HepG2 (cell line): ENCODE measurements around the gene NDRG3. TPM values are rescaled to one million over a fixed set of nuclear protein-coding genes. Genes with fewer than 3 reads are reported as not detected.

Experiments used
- AGO1 ChIP-seq: fragments of 200-400 bp; formaldehyde crosslinking; IDR thresholded peaks from 2 replicates; pipeline ENCODE4 v1.6.1; 2017; ENCODE audit warnings: mild to moderate bottlenecking, low read depth, low read length, moderate library complexity; ENCODE audit not compliant: poor library complexity, severe bottlenecking
- ATAD3A ChIP-seq: sonication (generic); formaldehyde crosslinking; IDR thresholded peaks from 2 replicates; pipeline ENCODE4 v1.4.0; 2020; ENCODE audit warnings: missing genetic modification reagents
- FOXC1 ChIP-seq: sonication (generic); formaldehyde crosslinking; IDR thresholded peaks from 2 replicates; pipeline ENCODE4 v1.8.0; 2022; ENCODE audit warnings: mild to moderate bottlenecking, missing genetic modification reagents, borderline replicate concordance
- GATAD1 ChIP-seq: IDR thresholded peaks from 2 replicates; pipeline ENCODE4 v1.6.1; 2016; ENCODE audit warnings: missing genetic modification reagents, missing compliant biosample characterization
- GMEB1 ChIP-seq: sonication (generic); formaldehyde crosslinking; IDR thresholded peaks from 2 replicates; pipeline ENCODE4 v1.5.1; 2020; ENCODE audit warnings: missing genetic modification reagents, mild to moderate bottlenecking, borderline replicate concordance
- HOXA5 ChIP-seq: sonication (generic); formaldehyde crosslinking; IDR thresholded peaks from 2 replicates; pipeline ENCODE4 v1.4.0; 2020; ENCODE audit warnings: missing genetic modification reagents
- NCOA5 ChIP-seq: sonication (generic); formaldehyde crosslinking; IDR thresholded peaks from 2 replicates; pipeline ENCODE4 v1.4.0; 2020; ENCODE audit warnings: missing genetic modification reagents
- SRSF4 ChIP-seq: fragments of 200-400 bp; formaldehyde crosslinking; IDR thresholded peaks from one replicate; pipeline ENCODE4 v1.6.1; 2018; ENCODE audit warnings: mild to moderate bottlenecking, low read depth, low read length, moderate library complexity; ENCODE audit not compliant: poor library complexity, severe bottlenecking
- TBP ChIP-seq: sonication (generic); formaldehyde crosslinking; IDR thresholded peaks from 2 replicates; pipeline ENCODE4 v1.5.0; 2020; ENCODE audit warnings: missing genetic modification reagents
- TOPORS ChIP-seq: sonication (generic); formaldehyde crosslinking; IDR thresholded peaks from 2 replicates; pipeline ENCODE4 v1.8.0; 2023; ENCODE audit warnings: mild to moderate bottlenecking, missing genetic modification reagents
- ZBTB38 ChIP-seq: sonication (generic); formaldehyde crosslinking; IDR thresholded peaks from 2 replicates; pipeline ENCODE4 v1.5.1; 2020; ENCODE audit warnings: mild to moderate bottlenecking, missing genetic modification reagents
- ZNF205 ChIP-seq: IDR thresholded peaks from 2 replicates; pipeline ENCODE4 v1.6.1; 2018; ENCODE audit warnings: missing biosample characterization, missing genetic modification reagents
- ZNF224 ChIP-seq: sonication (generic); formaldehyde crosslinking; IDR thresholded peaks from 2 replicates; pipeline ENCODE4 v1.5.0; 2020; ENCODE audit warnings: mild to moderate bottlenecking, missing genetic modification reagents
- ZNF891 ChIP-seq: sonication (generic); formaldehyde crosslinking; IDR thresholded peaks from 2 replicates; pipeline ENCODE4 v1.5.0; 2020; ENCODE audit warnings: mild to moderate bottlenecking, missing genetic modification reagents
- ZSCAN9 ChIP-seq: IDR thresholded peaks from 2 replicates; pipeline ENCODE4 v1.6.1; 2016; ENCODE audit warnings: borderline replicate concordance
- polyA plus RNA-seq, 8 experiments: library from polyadenylated mRNA; depleted of rRNA in 3 of 8; stranded (reverse) in 7 of 8; unstranded in 1 of 8; fragments of >200 nt; fragmentation: Illumina TruSeq in 4 of 8; extraction: Trizol in 4 of 8; gene quantifications; 2 replicates each; pipeline versions ENCODE4 v1.2.1 to v1.2.3, GENCODE V29; 2011 to 2016; ENCODE audit warnings: low read depth in 4 of 8, missing spikeins in 1 of 8, mixed read lengths in 1 of 8; ENCODE audit not compliant: insufficient read depth in 1 of 8
- total RNA-seq, 5 experiments: library from RNA; depleted of rRNA; stranded (reverse); fragments of >200 nt; fragmentation: Illumina TruSeq; extraction: Trizol; gene quantifications; 2 replicates each; pipeline ENCODE4 v1.2.3, GENCODE V29; 2016; ENCODE audit warnings: low read depth in 1 of 5
- TF ChIP-seq, protein P1 (sequence below): sonication (generic); formaldehyde crosslinking; IDR thresholded peaks from 2 replicates; pipeline ENCODE4 v1.9.0; 2021; ENCODE audit warnings: missing genetic modification reagents, borderline replicate concordance
- TF ChIP-seq, protein P2 (sequence below): sonication (generic); formaldehyde crosslinking; IDR thresholded peaks from 2 replicates; pipeline ENCODE4 v1.5.0; 2020; ENCODE audit warnings: mild to moderate bottlenecking, missing genetic modification reagents
- TF ChIP-seq, protein P3 (sequence below): sonication (generic); formaldehyde crosslinking; IDR thresholded peaks from 2 replicates; pipeline ENCODE4 v1.4.0; 2020; ENCODE audit warnings: missing genetic modification reagents, borderline replicate concordance

The NDRG3 gene
- total and polyA plus RNA-seq, 2 of the 13 experiments (the other 11 are each of a cell fraction or from before 2014, with no cell fraction given) = 36.0 to 40.5 TPM

GRCh38 chr20:36745234-36745926 is 510 bp downstream of the NDRG3 start (continued):
- TF ChIP-seq, protein P1, sequence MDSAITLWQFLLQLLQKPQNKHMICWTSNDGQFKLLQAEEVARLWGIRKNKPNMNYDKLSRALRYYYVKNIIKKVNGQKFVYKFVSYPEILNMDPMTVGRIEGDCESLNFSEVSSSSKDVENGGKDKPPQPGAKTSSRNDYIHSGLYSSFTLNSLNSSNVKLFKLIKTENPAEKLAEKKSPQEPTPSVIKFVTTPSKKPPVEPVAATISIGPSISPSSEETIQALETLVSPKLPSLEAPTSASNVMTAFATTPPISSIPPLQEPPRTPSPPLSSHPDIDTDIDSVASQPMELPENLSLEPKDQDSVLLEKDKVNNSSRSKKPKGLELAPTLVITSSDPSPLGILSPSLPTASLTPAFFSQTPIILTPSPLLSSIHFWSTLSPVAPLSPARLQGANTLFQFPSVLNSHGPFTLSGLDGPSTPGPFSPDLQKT (CRISPR knock-in tag) = no peak
- TF ChIP-seq SRSF4 (no peak), FOXC1 (CRISPR knock-in tag) (peak; percentile 81; the same call in 1 of the 2 replicates), TBP (CRISPR knock-in tag) (no peak), HOXA5 (peak; percentile 21; the same call in 1 of the 2 replicates), GMEB1 (peak; percentile 51), TOPORS (peak; percentile 75; the same call in 1 of the 2 replicates), GATAD1 (no peak), ZBTB38 (peak; percentile 47; the same call in 1 of the 2 replicates), ZNF224 (no peak), ATAD3A (CRISPR knock-in tag) (no peak), ZNF891 (peak; percentile 88; the same call in 1 of the 2 replicates), ZSCAN9 (CRISPR knock-in tag) (no peak), ZNF205 (CRISPR knock-in tag) (no peak), NCOA5 (CRISPR knock-in tag) (no peak), AGO1 (peak; percentile 70)
- TF ChIP-seq, protein P2, sequence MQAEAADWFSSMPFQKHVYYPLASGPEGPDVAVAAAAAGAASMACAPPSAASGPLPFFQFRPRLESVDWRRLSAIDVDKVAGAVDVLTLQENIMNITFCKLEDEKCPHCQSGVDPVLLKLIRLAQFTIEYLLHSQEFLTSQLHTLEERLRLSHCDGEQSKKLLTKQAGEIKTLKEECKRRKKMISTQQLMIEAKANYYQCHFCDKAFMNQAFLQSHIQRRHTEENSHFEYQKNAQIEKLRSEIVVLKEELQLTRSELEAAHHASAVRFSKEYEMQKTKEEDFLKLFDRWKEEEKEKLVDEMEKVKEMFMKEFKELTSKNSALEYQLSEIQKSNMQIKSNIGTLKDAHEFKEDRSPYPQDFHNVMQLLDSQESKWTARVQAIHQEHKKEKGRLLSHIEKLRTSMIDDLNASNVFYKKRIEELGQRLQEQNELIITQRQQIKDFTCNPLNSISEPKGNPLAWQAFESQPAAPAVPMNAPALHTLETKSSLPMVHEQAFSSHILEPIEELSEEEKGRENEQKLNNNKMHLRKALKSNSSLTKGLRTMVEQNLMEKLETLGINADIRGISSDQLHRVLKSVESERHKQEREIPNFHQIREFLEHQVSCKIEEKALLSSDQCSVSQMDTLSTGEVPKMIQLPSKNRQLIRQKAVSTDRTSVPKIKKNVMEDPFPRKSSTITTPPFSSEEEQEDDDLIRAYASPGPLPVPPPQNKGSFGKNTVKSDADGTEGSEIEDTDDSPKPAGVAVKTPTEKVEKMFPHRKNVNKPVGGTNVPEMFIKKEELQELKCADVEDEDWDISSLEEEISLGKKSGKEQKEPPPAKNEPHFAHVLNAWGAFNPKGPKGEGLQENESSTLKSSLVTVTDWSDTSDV (CRISPR knock-in tag) = no peak; the same call in 1 of the 2 replicates
- TF ChIP-seq, protein P3, sequence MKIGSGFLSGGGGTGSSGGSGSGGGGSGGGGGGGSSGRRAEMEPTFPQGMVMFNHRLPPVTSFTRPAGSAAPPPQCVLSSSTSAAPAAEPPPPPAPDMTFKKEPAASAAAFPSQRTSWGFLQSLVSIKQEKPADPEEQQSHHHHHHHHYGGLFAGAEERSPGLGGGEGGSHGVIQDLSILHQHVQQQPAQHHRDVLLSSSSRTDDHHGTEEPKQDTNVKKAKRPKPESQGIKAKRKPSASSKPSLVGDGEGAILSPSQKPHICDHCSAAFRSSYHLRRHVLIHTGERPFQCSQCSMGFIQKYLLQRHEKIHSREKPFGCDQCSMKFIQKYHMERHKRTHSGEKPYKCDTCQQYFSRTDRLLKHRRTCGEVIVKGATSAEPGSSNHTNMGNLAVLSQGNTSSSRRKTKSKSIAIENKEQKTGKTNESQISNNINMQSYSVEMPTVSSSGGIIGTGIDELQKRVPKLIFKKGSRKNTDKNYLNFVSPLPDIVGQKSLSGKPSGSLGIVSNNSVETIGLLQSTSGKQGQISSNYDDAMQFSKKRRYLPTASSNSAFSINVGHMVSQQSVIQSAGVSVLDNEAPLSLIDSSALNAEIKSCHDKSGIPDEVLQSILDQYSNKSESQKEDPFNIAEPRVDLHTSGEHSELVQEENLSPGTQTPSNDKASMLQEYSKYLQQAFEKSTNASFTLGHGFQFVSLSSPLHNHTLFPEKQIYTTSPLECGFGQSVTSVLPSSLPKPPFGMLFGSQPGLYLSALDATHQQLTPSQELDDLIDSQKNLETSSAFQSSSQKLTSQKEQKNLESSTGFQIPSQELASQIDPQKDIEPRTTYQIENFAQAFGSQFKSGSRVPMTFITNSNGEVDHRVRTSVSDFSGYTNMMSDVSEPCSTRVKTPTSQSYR (CRISPR knock-in tag) = no peak
